NCI-H1092 treated with DMSO at 0.1 percent for 48 hours (cell line): ENCODE data around the gene MAPK11.
A peak's percentile ranks its signal among the peaks of the same experiment; 100 is the strongest.

Experiments
- DNase-seq: peaks from one replicate; lab custom pipeline; 2025; lab: John Stamatoyannopoulos, UW

Gene MAPK11

DNA sequence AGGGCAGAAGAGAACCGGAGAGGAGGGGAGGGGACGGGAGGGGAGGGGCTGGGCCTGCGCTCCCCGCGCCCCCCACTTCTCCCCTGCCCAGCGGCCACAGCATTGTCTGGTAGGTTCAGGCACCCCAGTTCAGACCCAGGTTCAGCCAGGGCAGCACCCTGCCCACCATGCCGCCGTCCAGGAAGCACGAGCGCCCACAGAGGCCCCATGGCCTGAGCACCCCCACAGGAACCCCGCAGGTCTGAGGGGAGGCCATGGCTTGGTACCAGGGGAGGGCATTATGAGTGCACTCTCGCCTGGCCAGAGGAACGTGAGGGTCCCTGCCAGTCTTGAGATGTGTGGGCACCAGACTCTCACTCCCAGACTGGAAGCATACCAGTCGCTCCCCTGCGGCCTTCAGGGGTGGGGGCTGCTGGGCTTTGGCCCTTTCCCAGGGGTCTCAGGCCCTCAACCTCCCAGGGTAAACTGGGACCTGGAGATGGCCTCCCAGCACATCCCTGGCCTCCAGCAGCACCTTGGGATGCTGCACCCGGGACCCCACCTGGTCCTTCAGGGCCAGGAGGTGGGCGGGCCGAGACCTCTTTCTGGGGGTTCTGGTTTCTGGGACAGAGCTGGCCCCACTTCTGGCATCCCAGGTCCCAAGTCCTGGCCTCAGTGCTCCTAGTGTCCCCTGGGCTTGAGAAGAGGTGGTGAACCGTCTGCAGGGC, 37.9 kb upstream of the MAPK11 start:
- no peak for DNase-seq

DNA sequence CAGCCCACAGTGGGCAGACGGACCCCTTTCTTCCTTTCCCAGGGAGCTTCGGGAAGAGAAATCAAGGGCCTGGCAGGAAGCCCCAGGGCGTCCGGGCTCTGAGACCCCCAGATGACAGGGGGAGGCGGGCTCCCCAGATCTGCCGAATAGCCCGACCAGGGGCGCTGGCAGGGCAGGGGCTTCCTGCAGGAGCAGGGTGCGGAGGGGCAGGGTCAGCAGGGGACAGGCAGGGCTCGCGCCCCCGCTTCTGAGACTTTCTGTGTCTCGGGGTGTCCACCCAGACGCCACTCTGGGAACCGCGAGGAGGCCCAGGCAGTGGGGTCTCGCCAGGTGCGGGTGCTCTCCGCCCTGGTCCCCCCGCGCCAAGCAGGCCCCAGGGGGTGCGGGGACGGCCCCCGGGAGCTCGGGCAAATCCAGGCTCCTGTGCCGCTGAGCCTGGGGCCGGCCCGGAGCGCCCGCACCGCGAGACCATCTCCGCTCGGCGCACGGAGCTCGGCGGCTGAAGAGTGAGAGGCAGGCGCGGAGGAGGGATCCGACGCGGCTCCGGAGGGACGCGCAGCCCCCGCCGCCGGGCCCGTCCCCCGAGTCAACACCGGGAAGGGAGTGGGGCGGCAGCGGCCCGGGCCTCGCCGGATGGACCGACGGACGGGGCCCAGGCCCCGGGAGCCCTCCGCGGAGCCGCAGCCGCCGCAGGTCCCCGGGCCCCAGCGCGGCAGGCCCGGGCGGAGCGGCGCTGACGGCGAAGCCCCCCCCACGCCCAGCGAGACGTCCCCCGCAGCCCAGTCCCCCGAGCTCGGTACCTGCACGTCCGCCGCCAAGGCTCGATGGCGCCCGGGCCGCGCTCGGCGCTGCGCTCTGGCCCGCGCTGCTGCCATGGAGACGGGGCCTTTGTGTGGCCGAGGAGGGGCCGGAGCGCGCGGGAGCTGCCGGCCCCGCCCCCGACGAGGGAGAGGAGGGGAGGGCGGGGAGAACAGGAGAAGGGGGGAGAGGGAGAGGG, 36.9 kb upstream of the MAPK11 start, which contains the start of gene PLXNB2:
Gene PLXNB2, minus strand, starts transcription at position 894 of the 997 bp plus-strand sequence. CDS start 17,062 bp downstream, outside the sequence.
- peak; percentile 33 for DNase-seq

DNA sequence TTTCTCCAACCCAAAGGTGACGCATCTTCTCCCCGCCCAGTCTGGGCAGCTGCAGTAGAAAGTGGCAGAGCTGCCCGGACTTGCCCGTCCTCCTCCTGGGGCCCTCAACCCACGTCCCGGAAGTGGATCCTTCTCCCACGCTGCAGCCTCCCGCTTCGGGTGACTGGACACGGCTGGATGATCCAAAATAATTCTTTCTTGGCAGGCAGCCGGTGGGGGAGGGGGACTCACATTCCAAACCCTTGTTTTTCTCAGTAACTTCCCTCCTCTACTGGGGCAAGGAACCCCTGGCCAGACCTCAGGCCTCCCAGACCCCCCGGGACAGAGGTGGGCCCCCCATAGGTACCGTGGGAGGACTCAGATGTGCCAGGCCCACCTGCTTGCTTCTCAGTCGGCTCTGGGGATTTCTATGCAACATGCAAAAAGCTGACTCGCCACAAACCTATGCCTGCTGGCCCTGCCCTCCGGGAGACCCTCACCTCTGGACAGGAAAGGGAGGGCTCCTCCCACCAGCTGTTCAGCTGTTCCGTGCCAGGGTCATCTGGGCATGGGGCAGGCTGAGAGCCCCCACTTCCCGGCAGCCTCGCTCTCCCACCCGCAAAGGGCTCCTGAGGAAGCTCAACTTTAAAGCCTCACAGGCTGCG, 35.9 kb upstream of the MAPK11 start:
- DNase-seq: no peak

DNA sequence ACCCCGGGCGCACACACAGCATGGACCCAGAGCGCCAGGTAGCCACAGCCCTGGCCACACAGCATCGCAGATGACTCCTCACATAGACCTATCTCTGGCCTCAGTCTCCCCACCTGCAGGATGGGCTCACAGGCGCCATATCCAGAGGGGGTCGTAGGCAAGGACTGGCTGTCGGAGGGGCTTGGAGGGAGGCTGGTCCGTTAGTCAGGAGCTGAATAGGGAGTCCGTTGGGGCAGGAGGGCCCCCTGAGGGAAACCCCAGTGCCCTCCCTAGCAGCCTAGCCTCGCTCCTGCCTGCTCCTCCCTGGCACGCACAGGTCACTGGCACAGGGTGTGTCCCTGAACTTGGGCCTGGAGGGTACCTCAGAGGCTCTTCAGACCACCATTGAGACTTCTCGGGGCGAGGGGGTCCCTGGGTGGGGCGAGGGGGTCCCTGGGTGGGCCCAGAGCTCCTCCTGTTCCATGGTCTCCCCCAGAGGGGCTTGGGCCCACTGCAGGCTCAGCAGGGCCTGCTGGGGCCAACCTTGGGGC, 35.3 kb upstream of the MAPK11 start:
- no peak for DNase-seq

DNA sequence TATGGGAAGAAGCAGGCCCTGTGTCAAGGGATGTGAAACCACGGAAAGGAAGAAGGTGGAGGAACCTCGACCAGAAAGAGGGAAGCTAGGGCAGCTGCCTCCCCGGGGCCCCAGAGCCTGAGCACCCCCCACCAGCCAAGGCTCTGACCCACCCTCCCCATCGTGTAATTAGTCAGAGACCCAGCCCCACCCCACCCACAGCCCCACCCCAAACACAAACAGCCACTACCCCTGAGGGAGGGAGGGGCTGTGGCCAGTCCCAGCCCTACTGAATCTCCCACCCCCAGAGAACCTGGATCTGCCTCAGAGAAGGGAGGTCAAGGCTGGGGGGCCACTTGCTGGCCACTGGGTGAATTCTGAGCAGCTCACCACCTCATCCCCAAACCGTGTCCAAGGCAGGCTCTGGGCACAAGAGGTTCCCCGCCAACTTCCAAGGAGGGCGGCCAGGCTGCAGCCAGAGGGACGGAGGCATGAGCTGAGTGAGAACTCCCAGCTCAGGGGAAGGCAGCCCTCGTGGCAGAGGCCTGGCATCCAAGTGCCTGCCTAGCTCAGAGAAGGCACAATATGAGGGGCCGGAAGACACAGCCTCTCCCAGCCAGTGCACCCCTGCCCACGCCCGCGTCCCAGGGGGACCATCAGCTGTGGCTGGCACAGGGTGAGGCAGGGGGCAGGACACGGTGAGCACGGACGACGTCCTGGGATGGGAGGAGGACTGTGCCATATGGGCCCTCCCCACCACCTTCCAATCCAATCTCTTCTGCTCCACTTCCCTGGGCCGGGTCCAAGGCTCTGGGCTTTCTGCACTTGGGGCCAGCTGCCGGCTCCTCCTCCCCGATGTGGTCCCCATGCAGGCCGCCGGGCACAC, 34.6 kb upstream of the MAPK11 start:
- no peak for DNase-seq

DNA sequence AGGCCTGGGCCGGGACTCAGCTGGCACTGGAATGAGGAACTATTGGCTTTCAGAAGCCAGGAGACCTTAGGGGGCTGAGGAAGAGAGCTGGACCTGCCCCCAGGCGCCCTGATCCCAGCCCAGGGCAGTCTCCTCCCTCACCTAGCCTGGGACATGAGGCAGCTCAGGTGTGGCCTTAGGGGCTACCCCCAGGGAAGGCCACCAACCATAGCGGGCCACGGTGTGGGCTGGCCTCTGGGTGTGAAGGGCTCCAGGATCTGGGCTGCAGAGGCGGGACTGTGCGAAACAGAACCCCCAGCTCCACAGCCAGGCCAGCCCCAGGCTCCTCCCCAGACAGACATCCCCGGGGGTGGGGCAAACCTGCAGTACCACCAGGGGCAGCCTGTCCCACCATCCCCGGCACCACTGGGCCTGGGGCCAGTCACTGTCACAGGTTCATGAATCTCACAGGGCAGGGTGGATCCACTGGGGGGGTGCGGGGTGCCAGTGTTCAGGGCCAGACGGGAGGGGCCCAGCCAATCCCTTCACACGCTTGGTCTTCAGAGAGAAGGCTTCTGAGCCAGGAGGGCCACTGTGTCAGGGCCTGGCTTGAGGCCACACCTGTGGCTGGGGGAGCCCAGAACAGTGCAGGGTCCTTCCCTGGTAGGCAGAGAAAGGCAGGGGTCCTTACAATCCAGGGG, 33.8 kb upstream of the MAPK11 start:
- no peak for DNase-seq

DNA sequence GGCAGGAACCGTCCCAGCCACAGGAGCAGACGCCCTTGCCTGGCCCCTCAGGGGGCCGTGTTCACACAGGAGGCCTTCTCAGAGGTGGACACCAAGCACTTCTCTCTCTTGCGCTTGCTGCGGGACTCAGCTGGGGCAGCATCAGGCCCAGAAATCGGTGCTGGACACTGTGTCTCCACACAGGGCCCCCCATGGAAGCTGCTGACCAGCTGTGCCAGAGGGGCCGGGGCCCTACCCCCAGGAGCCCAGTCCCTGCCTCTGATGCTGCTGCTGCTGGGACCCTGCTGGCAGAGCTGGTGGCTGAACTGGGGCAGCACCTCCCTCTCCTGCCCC, 33.3 kb upstream of the MAPK11 start:
- no peak for DNase-seq

DNA sequence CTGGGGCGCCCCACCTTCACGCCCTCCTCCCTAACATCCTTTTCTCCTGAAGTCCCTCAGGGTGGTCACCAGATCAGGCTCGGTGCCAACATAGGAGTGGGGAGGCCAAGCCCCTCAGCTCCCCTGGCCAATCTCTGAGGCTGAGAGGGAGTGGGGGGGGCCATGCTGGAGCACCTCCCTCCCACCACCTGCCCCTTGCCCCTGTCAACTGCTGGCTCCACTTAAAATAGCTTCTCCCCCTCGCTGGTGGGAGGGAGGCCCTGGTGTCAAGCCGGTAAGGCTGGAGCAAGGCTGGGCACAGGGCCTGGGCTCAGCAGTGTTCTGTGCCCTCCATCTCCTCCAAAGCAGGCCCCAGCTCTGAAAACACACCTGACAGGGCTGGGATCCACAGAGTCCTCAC, 32.4 kb upstream of the MAPK11 start:
- DNase-seq: no peak

DNA sequence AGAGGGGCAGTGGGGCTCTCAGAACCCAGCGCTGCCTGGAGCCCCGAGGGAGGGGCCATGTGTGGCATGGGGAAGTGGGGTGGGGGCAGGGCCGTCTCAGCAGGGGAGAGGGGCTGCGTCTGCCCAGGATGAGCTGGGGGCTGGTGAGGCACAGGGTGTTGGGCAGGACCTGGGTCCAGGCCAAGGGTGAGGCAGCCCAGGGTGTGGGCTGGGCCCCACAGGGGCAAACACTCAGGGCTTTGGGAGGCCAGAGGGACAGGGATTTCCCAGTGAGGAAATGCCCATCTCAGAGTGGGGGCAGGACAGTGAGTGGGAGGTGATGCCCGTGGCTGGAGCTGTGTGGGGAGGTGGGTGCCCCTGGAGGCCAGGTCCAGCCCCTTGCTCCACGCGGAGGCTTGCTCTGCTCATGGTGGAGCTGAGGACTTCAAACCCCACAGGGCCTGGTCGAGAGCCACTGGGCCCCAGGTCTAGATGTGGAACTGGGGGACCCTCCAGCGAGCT, 31.9 kb upstream of the MAPK11 start:
- DNase-seq: no peak

- no peak for DNase-seq
These were observed 31.4 kb upstream of the MAPK11 start for GRCh38 chr22:50301581-50301991.

DNA sequence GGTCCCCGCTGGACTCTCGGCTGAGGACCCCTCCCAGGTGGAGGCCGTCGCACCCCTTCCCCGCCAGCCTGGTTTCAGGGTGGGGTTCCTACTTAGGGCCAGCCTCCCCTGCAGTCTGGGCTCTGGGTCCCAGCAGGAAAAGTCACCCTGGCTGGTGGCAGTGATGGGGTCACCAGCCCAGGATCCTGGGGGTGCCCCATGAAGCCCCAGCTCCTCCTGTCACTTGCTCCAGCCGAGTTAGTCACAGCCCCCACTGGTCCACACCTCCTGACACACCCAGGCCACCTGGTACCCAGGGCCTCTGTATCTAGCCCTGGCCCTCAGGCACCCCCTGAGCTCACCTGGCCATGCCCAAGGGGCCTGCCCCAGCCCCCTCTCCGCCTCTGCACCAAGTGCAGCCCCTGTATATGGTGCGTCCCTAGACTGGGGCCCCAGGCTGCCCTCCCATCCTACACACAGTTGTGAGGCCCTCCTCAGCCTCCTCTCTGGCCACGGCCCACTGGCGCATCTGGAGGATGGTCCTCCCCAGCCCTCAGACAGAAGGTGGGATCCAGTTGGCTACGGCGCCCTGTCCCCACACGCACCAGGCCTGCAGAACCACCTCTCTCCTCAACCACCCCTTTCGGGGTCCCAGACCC, 30.6 kb upstream of the MAPK11 start:
- no peak for DNase-seq

DNA sequence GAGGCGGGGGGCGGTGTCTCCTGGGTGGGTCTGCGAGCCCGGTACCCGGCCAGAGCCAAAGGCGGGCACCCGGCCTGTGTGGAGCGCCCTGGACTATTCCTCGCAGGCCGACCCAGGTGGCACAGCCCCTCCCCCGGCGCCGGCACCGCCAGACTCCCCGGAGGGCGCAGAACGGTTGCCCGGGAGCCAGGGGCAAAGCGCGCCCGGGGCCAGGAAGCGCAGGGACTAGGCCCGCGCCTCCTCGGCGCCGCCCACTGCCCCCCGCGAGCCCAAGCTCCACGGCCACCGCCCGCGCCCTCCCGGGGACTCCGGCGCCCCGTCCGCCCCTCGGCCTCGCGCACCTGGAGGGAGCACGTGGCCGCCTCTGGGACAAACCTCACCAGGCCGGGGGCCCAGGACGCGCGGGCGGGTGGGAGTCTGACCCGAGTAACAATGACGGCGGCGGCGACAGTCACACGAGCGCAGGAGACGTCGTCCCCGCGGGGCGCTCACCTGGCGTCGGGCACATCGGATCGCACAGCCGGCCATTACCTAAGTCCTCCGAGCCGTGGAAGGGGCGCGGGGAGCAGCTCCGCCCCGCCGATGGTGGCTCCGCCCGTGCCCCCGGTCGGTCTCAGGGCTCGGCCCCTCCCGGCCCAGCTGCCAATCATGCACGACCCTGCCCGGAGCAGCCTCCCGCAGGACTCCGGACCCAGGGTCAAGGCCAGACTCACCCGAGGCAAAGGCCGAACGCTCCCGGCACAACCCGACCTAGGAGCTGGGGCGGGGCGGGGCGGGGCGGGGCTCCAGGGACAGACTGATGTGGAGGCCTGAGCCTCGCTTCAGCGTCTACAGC, 29.8 kb upstream of the MAPK11 start:
- no peak for DNase-seq

DNA sequence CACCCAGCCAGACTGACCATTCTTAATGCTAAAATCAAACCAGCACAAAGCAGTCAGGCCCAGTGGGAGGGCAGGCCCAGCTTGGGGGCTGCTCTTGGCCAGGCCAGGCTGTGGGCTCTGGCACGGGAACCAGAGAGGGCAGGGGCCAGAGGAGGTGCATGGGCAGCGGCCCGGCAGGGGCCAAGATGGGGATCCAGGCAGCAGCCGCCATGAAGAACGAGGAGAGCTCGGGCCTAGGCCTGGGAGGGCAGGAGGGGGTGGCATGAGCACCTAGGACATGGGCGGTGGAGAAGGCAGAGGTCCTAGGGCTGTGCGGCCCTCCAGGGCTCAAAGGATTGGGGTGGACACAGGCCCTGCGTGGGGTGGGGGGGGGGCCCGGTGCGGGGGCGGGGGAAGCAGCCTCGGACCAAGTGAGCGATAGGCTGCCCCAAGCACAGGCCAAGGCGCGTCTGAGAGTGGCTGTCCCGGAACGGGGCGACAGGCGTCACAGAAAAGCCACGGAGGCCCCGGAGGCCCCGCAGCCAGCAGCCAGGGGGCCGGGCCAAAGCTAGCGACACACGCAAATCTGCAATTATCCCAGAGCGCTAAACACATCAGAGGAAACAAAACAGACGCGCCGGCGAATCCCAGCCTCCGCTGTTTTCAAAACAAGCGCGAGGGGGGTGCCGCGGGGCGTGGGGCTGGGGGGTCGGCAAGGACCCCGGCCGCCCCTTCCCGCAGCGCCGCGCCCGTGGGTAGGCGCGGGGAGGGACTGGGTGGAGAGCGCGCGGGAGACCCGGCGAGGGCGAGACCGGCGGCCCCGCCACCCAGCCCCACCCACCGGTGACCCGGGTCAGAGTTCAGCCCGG, 29.0 kb upstream of the MAPK11 start:
- DNase-seq: no peak

GRCh38 chr22:50298266-50298637, 28.1 kb upstream of the MAPK11 start:
- no peak for DNase-seq

DNA sequence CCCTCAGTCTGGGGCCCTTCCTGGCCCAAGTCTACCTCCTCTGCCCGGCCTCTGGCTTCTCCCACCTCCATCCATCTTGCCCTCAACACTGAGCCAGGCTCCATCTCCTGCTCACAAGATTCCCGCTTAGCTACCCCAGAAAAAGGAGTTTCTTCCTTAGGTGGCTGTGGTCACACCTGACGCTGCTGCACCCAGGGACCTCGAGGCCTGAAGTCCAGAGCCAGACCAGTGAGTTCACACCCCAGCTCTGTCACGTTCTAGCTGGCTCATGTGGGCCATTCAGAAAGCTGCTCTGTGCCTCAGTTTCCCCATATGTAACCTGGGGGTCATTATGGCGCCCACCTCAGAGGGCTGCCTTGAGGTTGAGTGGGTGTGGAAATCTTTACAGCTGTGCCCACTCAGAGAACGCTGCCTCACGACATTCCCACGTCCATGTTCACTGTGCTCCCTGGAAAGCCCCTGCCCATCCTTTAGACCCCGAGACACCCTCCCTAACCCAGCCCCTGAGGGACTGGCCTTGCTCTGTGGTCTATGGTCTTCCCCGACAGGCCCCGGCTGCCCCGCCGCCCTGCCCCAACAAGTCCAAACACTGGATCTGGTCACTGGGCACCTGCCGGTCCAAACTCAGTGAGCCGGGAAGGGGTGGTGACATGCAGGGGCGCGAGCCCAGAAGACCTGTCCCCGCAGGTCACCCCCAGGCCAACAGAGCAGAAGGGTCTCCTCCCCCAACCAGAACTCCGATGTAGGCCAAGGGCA, 27.5 kb upstream of the MAPK11 start:
- DNase-seq: no peak

DNA sequence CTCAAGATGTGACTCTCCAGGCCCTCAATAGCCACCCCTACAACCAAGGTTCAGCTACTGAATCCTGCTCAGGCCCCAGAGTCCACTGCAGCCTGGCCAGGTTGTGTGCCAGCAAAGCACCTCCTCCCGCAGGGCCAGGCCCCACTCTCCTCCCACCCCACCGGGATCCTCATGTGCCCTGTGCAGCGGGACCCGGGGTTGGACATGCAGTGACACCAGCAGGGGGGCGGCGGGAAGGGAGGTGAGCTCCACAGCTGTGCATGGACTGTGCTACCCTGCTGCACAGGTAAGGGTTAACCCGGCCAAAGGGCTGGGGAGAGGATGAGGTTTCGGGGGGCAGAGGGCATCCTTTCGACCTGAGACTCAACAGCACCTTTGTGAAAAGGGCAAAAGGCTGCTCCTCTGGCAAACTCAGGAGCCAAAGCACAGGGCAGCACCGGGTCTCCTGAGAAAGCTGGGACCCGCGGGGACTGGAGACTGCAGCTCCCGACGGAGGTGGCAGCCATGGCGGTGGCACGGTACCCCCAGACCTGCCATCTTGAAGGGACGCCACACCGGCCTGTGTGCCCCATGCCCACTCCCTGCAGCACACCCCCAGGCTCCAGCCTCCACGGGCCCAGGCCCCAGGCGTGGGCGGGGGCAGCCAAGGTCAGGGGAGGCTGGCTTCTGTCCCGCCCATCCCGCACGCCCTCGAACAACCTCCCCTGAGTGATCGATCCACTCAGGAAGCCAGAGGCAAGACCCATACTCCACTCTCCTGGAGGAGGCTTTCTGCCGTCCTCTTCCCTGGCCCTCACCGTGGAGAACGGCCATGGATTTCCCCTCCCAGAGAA, 26.7 kb upstream of the MAPK11 start:
- no peak for DNase-seq

- no peak for DNase-seq
These were observed 24.1 kb upstream of the MAPK11 start for GRCh38 chr22:50294319-50294656.
